Measurements from ENCODE around the gene CDC37L1.

The CDC37L1 gene

DNA sequence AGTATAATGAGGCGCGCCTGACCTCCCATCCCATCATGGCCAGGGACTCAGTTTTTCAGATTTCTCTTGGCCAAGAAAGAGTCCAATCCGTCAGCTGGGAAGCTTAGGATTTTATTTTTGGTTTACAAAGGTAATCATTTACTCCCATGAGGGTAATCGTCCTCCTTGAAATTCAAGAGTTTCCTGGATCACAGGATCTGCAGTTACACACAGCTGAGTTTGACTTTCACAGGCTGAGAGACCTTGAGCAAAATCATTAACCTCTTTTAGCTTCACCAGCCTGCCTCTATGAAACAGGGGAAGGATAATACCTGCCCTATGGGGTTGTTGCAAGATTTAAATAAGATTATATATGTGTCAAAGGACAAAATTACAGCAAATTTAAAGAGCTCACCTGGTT lies 77.1 kb downstream of the CDC37L1 start:
- no peak for DNase-seq
